T-helper 9 cell (primary cell): Measurements from ENCODE around the gene A1CF.
"Not testable (repeated sequence)": the region's sequence is repeated elsewhere in the genome, so short reads cannot be mapped to it uniquely, and the experiment has no call there.

Source experiments
- DNase-seq: peaks from one replicate; pipeline ENCODE4 v3.0.0-alpha.2; 2020
- total RNA-seq, 2 donors: gene quantifications; one replicate each; lab custom pipeline; 2026; lab: John Stamatoyannopoulos, UW

Gene A1CF
- 0 reads per million in 2 donors for total RNA-seq

GRCh38 chr10:50885097-50885859, at the start of gene A1CF:
A1CF (minus strand) TSS chr10:50885627; CDS start chr10:50859940, 25,687 bp downstream.
- no peak for DNase-seq

- DNase-seq = no peak
Observed at GRCh38 chr10:50931948-50932431, 46.6 kb upstream of the A1CF start.

GRCh38 chr10:50929670-50930069, 44.2 kb upstream of the A1CF start:
- DNase-seq = no peak

- no peak for DNase-seq
Observed at GRCh38 chr10:50928190-50928552, 42.7 kb upstream of the A1CF start.

- no peak for DNase-seq
Observed at GRCh38 chr10:50927522-50928189, 42.2 kb upstream of the A1CF start.

- not testable (repeated sequence) for DNase-seq
Observed at GRCh38 chr10:50923471-50923870, 38.0 kb upstream of the A1CF start.

- DNase-seq = no peak
Observed at GRCh38 chr10:50919010-50919409, 33.6 kb upstream of the A1CF start.

GRCh38 chr10:50918529-50918928, 33.1 kb upstream of the A1CF start:
- no peak for DNase-seq

GRCh38 chr10:50917486-50917885, 32.1 kb upstream of the A1CF start:
- no peak for DNase-seq

GRCh38 chr10:50909334-50910014, 24.0 kb upstream of the A1CF start:
- no peak for DNase-seq

GRCh38 chr10:50908366-50908765, 22.9 kb upstream of the A1CF start:
- DNase-seq = no peak

GRCh38 chr10:50905797-50906196, 20.4 kb upstream of the A1CF start:
- DNase-seq = not testable (repeated sequence)

GRCh38 chr10:50896721-50897120, 11.3 kb upstream of the A1CF start:
- no peak for DNase-seq

GRCh38 chr10:50894312-50894711, 8.9 kb upstream of the A1CF start:
- DNase-seq = no peak

- no peak for DNase-seq
Observed at GRCh38 chr10:50892467-50892866, 7.0 kb upstream of the A1CF start.

- no peak for DNase-seq
Observed at GRCh38 chr10:50884302-50884701, 1.1 kb downstream of the A1CF start.

- DNase-seq = no peak
Observed at GRCh38 chr10:50883629-50884028, 1.8 kb downstream of the A1CF start.

GRCh38 chr10:50882540-50882983, 2.9 kb downstream of the A1CF start:
- no peak for DNase-seq

- not testable (repeated sequence) for DNase-seq
Observed at GRCh38 chr10:50881046-50881445, 4.4 kb downstream of the A1CF start.

- no peak for DNase-seq
Observed at GRCh38 chr10:50876429-50876828, 9.0 kb downstream of the A1CF start.

GRCh38 chr10:50874723-50875122, 10.7 kb downstream of the A1CF start:
- DNase-seq = no peak

- no peak for DNase-seq
Observed at GRCh38 chr10:50866317-50866716, 19.1 kb downstream of the A1CF start.

- DNase-seq = no peak
Observed at GRCh38 chr10:50862719-50863118, 22.7 kb downstream of the A1CF start.

GRCh38 chr10:50861370-50861769, 24.1 kb downstream of the A1CF start:
- no peak for DNase-seq
